Measurements from ENCODE around the gene HNRNPUL2. TPM values are rescaled to one million over a fixed set of nuclear protein-coding genes. Genes with fewer than 3 reads are reported as not detected.
"Not testable (repeated sequence)": the region's sequence is repeated elsewhere in the genome, so short reads cannot be mapped to it uniquely, and the experiment has no call there.

HNRNPUL2 gene
- total RNA-seq, 1 donor from 2014 or later: 8.0 TPM

GRCh38 chr11:62747475-62748160 is 20.4 kb upstream of the HNRNPUL2 start:
- TF ChIP-seq CTCF (conservative IDR thresholded peaks at IDR 0.05; ENCODE audit: low read depth, low read length): no peak
- DNase-seq (ENCODE audit: low read depth): no peak
- H3K4me3 ChIP-seq (ENCODE audit: low read depth, low read length): no peak overlapping the region

- no peak for DNase-seq (ENCODE audit: low read depth)
- no peak for TF ChIP-seq CTCF (conservative IDR thresholded peaks at IDR 0.05; ENCODE audit: low read depth, low read length)
- H3K4me3 ChIP-seq (ENCODE audit: low read depth, low read length): no peak overlapping the region
Observed at GRCh38 chr11:62737196-62737595, 9.9 kb upstream of the HNRNPUL2 start.

GRCh38 chr11:62732830-62733229 is 5.6 kb upstream of the HNRNPUL2 start:
- DNase-seq (ENCODE audit: low read depth): no peak
- H3K4me3 ChIP-seq (ENCODE audit: low read depth, low read length): no peak overlapping the region
- TF ChIP-seq CTCF (conservative IDR thresholded peaks at IDR 0.05; ENCODE audit: low read depth, low read length): peak; percentile 34

GRCh38 chr11:62730076-62730475 is 2.8 kb upstream of the HNRNPUL2 start:
- DNase-seq (ENCODE audit: low read depth): not testable (repeated sequence)
- peak overlapping the region; percentile 90 for H3K4me3 ChIP-seq (ENCODE audit: low read depth, low read length)

- H3K4me3 ChIP-seq (ENCODE audit: low read depth, low read length): peak within 1 kb of the TSS; percentile 90
- no peak for DNase-seq (ENCODE audit: low read depth)
- no peak for TF ChIP-seq CTCF (conservative IDR thresholded peaks at IDR 0.05; ENCODE audit: low read depth, low read length)
Observed at GRCh38 chr11:62728171-62728988, 1.1 kb upstream of the HNRNPUL2 start, which contains the start of gene TTC9C. TSS of gene TTC9C (plus strand) at chr11:62728486. CDS start at chr11:62728849, 363 bp downstream.

GRCh38 chr11:62727872-62728170 is 564 bp upstream of the HNRNPUL2 start:
- H3K4me3 ChIP-seq (ENCODE audit: low read depth, low read length): peak overlapping the region; percentile 90
- TF ChIP-seq CTCF (conservative IDR thresholded peaks at IDR 0.05; ENCODE audit: low read depth, low read length): no peak
- DNase-seq (ENCODE audit: low read depth): peak; percentile 94

GRCh38 chr11:62726915-62727164 is 417 bp downstream of the HNRNPUL2 start:
- no peak for TF ChIP-seq CTCF (conservative IDR thresholded peaks at IDR 0.05; ENCODE audit: low read depth, low read length)
- DNase-seq (ENCODE audit: low read depth): no peak
- H3K4me3 ChIP-seq (ENCODE audit: low read depth, low read length): peak overlapping the region; percentile 90

All from epithelial cell of proximal tubule (primary cell).